Keratinocyte (primary cell): Measurements from ENCODE around the gene CFAP20DC. TPM values are rescaled to one million over a fixed set of nuclear protein-coding genes. Genes with fewer than 3 reads are reported as not detected.
"Not testable (repeated sequence)": the region's sequence is repeated elsewhere in the genome, so short reads cannot be mapped to it uniquely, and the experiment has no call there.

Experiments used
- DNase-seq: peaks from one replicate; pipeline ENCODE4 v3.0.0-alpha.2; 2011; ENCODE audit warnings: low read depth, missing footprints, low spot score
- FAIRE-seq: peaks from 2 replicates; lab custom pipeline; 2011; peaks lifted over from hg19 to GRCh38; lab: Jason Lieb, UNC
- H2AFZ ChIP-seq: 2 replicates; pipeline ENCODE4 v1.6.0; 2012; ENCODE audit warnings: low read length, control low read depth, inconsistent platforms; ENCODE audit not compliant: control insufficient read depth
- H3K27ac ChIP-seq: 2 replicates; pipeline ENCODE4 v1.5.1; 2011; ENCODE audit warnings: low read length; ENCODE audit not compliant: control insufficient read depth, insufficient read depth
- H3K27me3 ChIP-seq: 3 replicates; pipeline ENCODE4 v1.6.0; 2011; ENCODE audit warnings: low read length; ENCODE audit not compliant: control insufficient read depth, insufficient read depth; ENCODE audit errors: extremely low read depth
- H3K36me3 ChIP-seq, 2 experiments: 2 replicates in 1 of 2; 3 replicates in 1 of 2; pipeline ENCODE4 v1.5.1; 2011; ENCODE audit warnings: low read length in 2 of 2, mild to moderate bottlenecking in 1 of 2; ENCODE audit not compliant: control insufficient read depth in 2 of 2, insufficient read depth in 2 of 2; ENCODE audit errors: extremely low read depth in 1 of 2
- H3K4me1 ChIP-seq: 3 replicates; pipeline ENCODE4 v1.5.1; 2011; ENCODE audit warnings: low read length; ENCODE audit not compliant: control insufficient read depth, insufficient read depth; ENCODE audit errors: extremely low read depth
- H3K4me2 ChIP-seq: 3 replicates; pipeline ENCODE4 v1.6.0; 2011; ENCODE audit warnings: low read depth, low read length; ENCODE audit not compliant: control insufficient read depth, insufficient read depth; ENCODE audit errors: extremely low read depth
- H3K4me3 ChIP-seq, 3 experiments: fragments of 200-600 bp in 1 of 3; sonication (generic) in 1 of 3; 2 replicates in 2 of 3; 3 replicates in 1 of 3; pipeline ENCODE4 v1.5.1; 2011 to 2016; ENCODE audit warnings: low read length in 3 of 3, mild to moderate bottlenecking in 3 of 3, control low read depth in 2 of 3, inconsistent platforms in 1 of 3, low read depth in 1 of 3, mixed read lengths in 1 of 3, mixed run types in 1 of 3, moderate library complexity in 1 of 3; ENCODE audit not compliant: control insufficient read depth in 2 of 3, insufficient read depth in 2 of 3; ENCODE audit errors: extremely low read depth in 1 of 3
- H3K79me2 ChIP-seq: 2 replicates; pipeline ENCODE4 v1.6.0; 2012; ENCODE audit warnings: low read length; ENCODE audit not compliant: control insufficient read depth, insufficient read depth
- H3K9ac ChIP-seq: 3 replicates; pipeline ENCODE4 v1.6.0; 2011; ENCODE audit warnings: low read length; ENCODE audit not compliant: control insufficient read depth, insufficient read depth; ENCODE audit errors: extremely low read depth
- H3K9me1 ChIP-seq: 3 replicates; pipeline ENCODE4 v1.6.0; 2011; ENCODE audit warnings: low read length; ENCODE audit not compliant: control insufficient read depth, insufficient read depth; ENCODE audit errors: extremely low read depth
- H3K9me3 ChIP-seq: 2 replicates; pipeline ENCODE4 v1.5.1; 2012; ENCODE audit warnings: low read depth, low read length; ENCODE audit not compliant: control insufficient read depth
- H4K20me1 ChIP-seq: 3 replicates; pipeline ENCODE4 v1.6.0; 2011; ENCODE audit warnings: low read length; ENCODE audit not compliant: control insufficient read depth, insufficient read depth; ENCODE audit errors: extremely low read depth
- CTCF ChIP-seq, 3 experiments: IDR thresholded peaks in 1 of 3; conservative IDR thresholded peaks in 1 of 3; optimal IDR thresholded peaks in 1 of 3; 2 replicates in 2 of 3; 3 replicates in 1 of 3; pipeline versions ENCODE3 to v1.5.1; 2011; ENCODE audit warnings: low read length in 3 of 3, mild to moderate bottlenecking in 3 of 3, moderate library complexity in 2 of 3, control low read depth in 1 of 3, inconsistent platforms in 1 of 3; ENCODE audit not compliant: insufficient read depth in 2 of 3; ENCODE audit errors: extremely low read depth in 1 of 3
- EZH2 ChIP-seq: IDR thresholded peaks from one replicate; pipeline ENCODE4 v1.6.1; 2012; ENCODE audit warnings: inconsistent platforms, mild to moderate bottlenecking, low read length, moderate library complexity
- dilution Hi-C: fragments of 300-500 bp; cut with MboI; formaldehyde crosslinking; loops from one replicate; pipeline ENCODE4 v1.7.0; 2020; ENCODE audit warnings: low sequenced_read_pairs; ENCODE audit not compliant: extremely low pct_ligation_motif_present
- polyA plus RNA-seq, 5 experiments: library from polyadenylated mRNA; depleted of rRNA in 3 of 5; stranded (reverse) in 3 of 5; stranded (forward) in 1 of 5; unstranded in 1 of 5; fragments of >200 nt; gene quantifications; 1 replicate in 1 of 5; 2 replicates in 3 of 5; 3 replicates in 1 of 5; pipeline versions ENCODE4 v1.2.1 to v1.2.3, GENCODE V29; 2011 to 2012; ENCODE audit warnings: missing spikeins in 2 of 5, low read depth in 1 of 5, low replicate concordance in 1 of 5

The CFAP20DC gene
- polyA plus RNA-seq, 1 donor (not counting 4 experiments of a cell fraction or from before 2014, with no cell fraction given) = 6.3 TPM

GRCh38 chr3:58897646-58898045 is 152.2 kb downstream of the CFAP20DC start:
- no peak overlapping the region for H2AFZ ChIP-seq
- no peaks in the 10 kb centered on the region for H4K20me1 ChIP-seq
- DNase-seq (no peak), FAIRE-seq (no peak)
- H3K4me1 ChIP-seq = no peaks in the 10 kb centered on the region
- H3K27ac ChIP-seq = no peak overlapping the region
- TF ChIP-seq EZH2 (no peak), CTCF (optimal IDR thresholded peaks at IDR 0.05 in 1 of 3, IDR thresholded peaks at IDR 0.05 in 1 of 3, conservative IDR thresholded peaks at IDR 0.05 in 1 of 3; ENCODE audit: extremely low read depth in 1 of 3, insufficient read depth in 2 of 3, low read length in 3 of 3) (no peak)
- H3K36me3 ChIP-seq = no peaks in the 10 kb centered on the region
- H3K27me3 ChIP-seq = no peaks in the 10 kb centered on the region
- H3K9ac ChIP-seq = no peak overlapping the region
- dilution Hi-C loops = no loop called here
- no peak overlapping the region for H3K4me2 ChIP-seq
- H3K9me1 ChIP-seq = no peaks in the 10 kb centered on the region
- no peak overlapping the region for H3K4me3 ChIP-seq
- no peaks in the 10 kb centered on the region for H3K9me3 ChIP-seq
- H3K79me2 ChIP-seq = no peaks in the 10 kb centered on the region

GRCh38 chr3:58895678-58896077 is 154.1 kb downstream of the CFAP20DC start:
- H3K79me2 ChIP-seq, H3K9me1 ChIP-seq, H3K9me3 ChIP-seq, H3K4me2 ChIP-seq, H3K36me3 ChIP-seq, FAIRE-seq, H3K27ac ChIP-seq, H3K4me1 ChIP-seq, H3K27me3 ChIP-seq, H4K20me1 ChIP-seq, dilution Hi-C loops, H2AFZ ChIP-seq, H3K4me3 ChIP-seq, DNase-seq, H3K9ac ChIP-seq: not testable (repeated sequence)

- H3K27ac ChIP-seq, dilution Hi-C loops, H3K4me2 ChIP-seq, H3K9ac ChIP-seq, H4K20me1 ChIP-seq, DNase-seq, H2AFZ ChIP-seq, FAIRE-seq, H3K9me1 ChIP-seq, H3K36me3 ChIP-seq, H3K27me3 ChIP-seq, H3K4me1 ChIP-seq, H3K4me3 ChIP-seq, H3K9me3 ChIP-seq, H3K79me2 ChIP-seq: not testable (repeated sequence)
These were observed 157.3 kb downstream of the CFAP20DC start for GRCh38 chr3:58892526-58892925.
